NCI-H2107 treated with DMSO at 0.1 percent for 48 hours (cell line): ENCODE results near the gene HHAT.

Experiments used
- DNase-seq: peaks from one replicate; lab custom pipeline; 2025; ENCODE audit not compliant: unreplicated experiment; lab: John Stamatoyannopoulos, UW

Gene HHAT

GRCh38 chr1:210437111-210437510, 108.4 kb downstream of the HHAT start:
- DNase-seq: no peak

- DNase-seq: no peak
These were observed 109.1 kb downstream of the HHAT start for GRCh38 chr1:210437781-210438180.

- no peak for DNase-seq
These were observed 110.5 kb downstream of the HHAT start for GRCh38 chr1:210438928-210439841.

GRCh38 chr1:210440081-210440480, 111.4 kb downstream of the HHAT start:
- no peak for DNase-seq

GRCh38 chr1:210441028-210441427, 112.3 kb downstream of the HHAT start:
- peak; percentile 69 for DNase-seq

- DNase-seq: no peak
These were observed 116.8 kb downstream of the HHAT start for GRCh38 chr1:210445485-210445884.

- DNase-seq: no peak
These were observed 117.2 kb downstream of the HHAT start for GRCh38 chr1:210445931-210446330.

- DNase-seq: peak; percentile 19
These were observed 117.8 kb downstream of the HHAT start for GRCh38 chr1:210446479-210446878.

- no peak for DNase-seq
These were observed 118.9 kb downstream of the HHAT start for GRCh38 chr1:210447456-210448057.

- peak; percentile 67 for DNase-seq
These were observed 119.7 kb downstream of the HHAT start for GRCh38 chr1:210448297-210448892.

- DNase-seq: no peak
These were observed 127.3 kb downstream of the HHAT start for GRCh38 chr1:210455840-210456603.

GRCh38 chr1:210456731-210457255, 128.1 kb downstream of the HHAT start:
- DNase-seq: no peak

- no peak for DNase-seq
These were observed 128.9 kb downstream of the HHAT start for GRCh38 chr1:210457568-210457967.

GRCh38 chr1:210464519-210465039, 135.9 kb downstream of the HHAT start:
- peak; percentile 52 for DNase-seq

- no peak for DNase-seq
These were observed 136.4 kb downstream of the HHAT start for GRCh38 chr1:210465150-210465549.

GRCh38 chr1:210467440-210468043, 138.8 kb downstream of the HHAT start:
- DNase-seq: no peak

GRCh38 chr1:210469441-210469840, 140.7 kb downstream of the HHAT start:
- DNase-seq: no peak

GRCh38 chr1:210475321-210475720, 146.6 kb downstream of the HHAT start:
- DNase-seq: no peak

- DNase-seq: no peak
These were observed 147.1 kb downstream of the HHAT start for GRCh38 chr1:210475806-210476205.

GRCh38 chr1:210476730-210477129, 148.0 kb downstream of the HHAT start:
- no peak for DNase-seq
